ENCODE measurements around the gene HHIPL1. TPM values are rescaled to one million over a fixed set of nuclear protein-coding genes. Genes with fewer than 3 reads are reported as not detected.

The HHIPL1 gene
- total RNA-seq, 4 donors from 2014 or later: 0.07 to 0.82 (median 0.14) TPM

- no peak for TF ChIP-seq POLR2A (IDR thresholded peaks at IDR 0.05)
- no peak for TF ChIP-seq CTCF (IDR thresholded peaks at IDR 0.05 in 4 of 5, conservative IDR thresholded peaks at IDR 0.05 in 1 of 5)
- intact Hi-C loops (cut with DNase I; ENCODE audit: low total_unique reads): no loop called here
- H3K4me3 ChIP-seq: no peak overlapping the region
- ATAC-seq: no peak
- peaks cover 4 to 14% (median 14%) of the 10 kb centered on the region in 3 donors for H3K27me3 ChIP-seq
- no peaks in the 10 kb centered on the region for H3K9me3 ChIP-seq
- DNase-seq: no peak
- no peaks in the 10 kb centered on the region for H3K36me3 ChIP-seq
- no peak overlapping the region for H3K27ac ChIP-seq
- in situ Hi-C loops (cut with MboI; ENCODE audit: low sequenced_read_pairs in 4 of 4): no loop called here
- no peaks in the 10 kb centered on the region for H3K4me1 ChIP-seq
Observed at GRCh38 chr14:99649219-99649618, 4.3 kb downstream of the HHIPL1 start.

- Histone ChIP-seq H3K4me1 (no peaks in the 10 kb centered on the region), H3K4me3 (no peak overlapping the region), H3K36me3 (no peaks in the 10 kb centered on the region), H3K27me3 (peaks cover 4 to 14% (median 14%) of the 10 kb centered on the region in 3 donors), H3K9me3 (no peaks in the 10 kb centered on the region), H3K27ac (no peak overlapping the region)
- in situ Hi-C loops (cut with MboI; ENCODE audit: low sequenced_read_pairs in 4 of 4): no loop called here
- no peak for ATAC-seq
- intact Hi-C loops (cut with DNase I; ENCODE audit: low total_unique reads): no loop called here
- no peak for TF ChIP-seq POLR2A (IDR thresholded peaks at IDR 0.05)
- TF ChIP-seq CTCF (IDR thresholded peaks at IDR 0.05 in 4 of 5, conservative IDR thresholded peaks at IDR 0.05 in 1 of 5): no peak
- no peak for DNase-seq
Observed at GRCh38 chr14:99649643-99650042, 4.7 kb downstream of the HHIPL1 start.

GRCh38 chr14:99650189-99650588, 5.3 kb downstream of the HHIPL1 start:
- in situ Hi-C loops (cut with MboI; ENCODE audit: low sequenced_read_pairs in 4 of 4) (no loop called here), intact Hi-C loops (cut with DNase I; ENCODE audit: low total_unique reads) (no loop called here)
- Histone ChIP-seq H3K27me3 (peaks cover 3 to 14% (median 14%) of the 10 kb centered on the region in 3 donors), H3K27ac (no peak overlapping the region), H3K9me3 (no peaks in the 10 kb centered on the region), H3K36me3 (no peaks in the 10 kb centered on the region), H3K4me1 (no peaks in the 10 kb centered on the region), H3K4me3 (no peak overlapping the region)
- ATAC-seq: no peak
- TF ChIP-seq POLR2A (IDR thresholded peaks at IDR 0.05) (no peak), CTCF (IDR thresholded peaks at IDR 0.05 in 4 of 5, conservative IDR thresholded peaks at IDR 0.05 in 1 of 5) (no peak)
- DNase-seq: no peak

- DNase-seq: no peak
- no peak overlapping the region for H3K4me3 ChIP-seq
- H3K27me3 ChIP-seq: peaks cover 0 to 14% (median 3%) of the 10 kb centered on the region in 3 donors
- in situ Hi-C loops (cut with MboI; ENCODE audit: low sequenced_read_pairs in 4 of 4): no loop called here
- no peak overlapping the region for H3K27ac ChIP-seq
- no peak for ATAC-seq
- no peaks in the 10 kb centered on the region for H3K4me1 ChIP-seq
- TF ChIP-seq CTCF (IDR thresholded peaks at IDR 0.05 in 4 of 5, conservative IDR thresholded peaks at IDR 0.05 in 1 of 5) (no peak), POLR2A (IDR thresholded peaks at IDR 0.05) (no peak)
- H3K36me3 ChIP-seq: no peaks in the 10 kb centered on the region
- intact Hi-C loops (cut with DNase I; ENCODE audit: low total_unique reads): no loop called here
- H3K9me3 ChIP-seq: no peaks in the 10 kb centered on the region
Observed at GRCh38 chr14:99651953-99652746, 7.2 kb downstream of the HHIPL1 start.
